ENCODE results near the gene BCOR. TPM values are rescaled to one million over a fixed set of nuclear protein-coding genes. Genes with fewer than 3 reads are reported as not detected.
A peak's percentile ranks its signal among the peaks of the same experiment; 100 is the strongest.

BCOR gene
- total RNA-seq, 1 experiment from 2014 or later: 134 TPM

DNA sequence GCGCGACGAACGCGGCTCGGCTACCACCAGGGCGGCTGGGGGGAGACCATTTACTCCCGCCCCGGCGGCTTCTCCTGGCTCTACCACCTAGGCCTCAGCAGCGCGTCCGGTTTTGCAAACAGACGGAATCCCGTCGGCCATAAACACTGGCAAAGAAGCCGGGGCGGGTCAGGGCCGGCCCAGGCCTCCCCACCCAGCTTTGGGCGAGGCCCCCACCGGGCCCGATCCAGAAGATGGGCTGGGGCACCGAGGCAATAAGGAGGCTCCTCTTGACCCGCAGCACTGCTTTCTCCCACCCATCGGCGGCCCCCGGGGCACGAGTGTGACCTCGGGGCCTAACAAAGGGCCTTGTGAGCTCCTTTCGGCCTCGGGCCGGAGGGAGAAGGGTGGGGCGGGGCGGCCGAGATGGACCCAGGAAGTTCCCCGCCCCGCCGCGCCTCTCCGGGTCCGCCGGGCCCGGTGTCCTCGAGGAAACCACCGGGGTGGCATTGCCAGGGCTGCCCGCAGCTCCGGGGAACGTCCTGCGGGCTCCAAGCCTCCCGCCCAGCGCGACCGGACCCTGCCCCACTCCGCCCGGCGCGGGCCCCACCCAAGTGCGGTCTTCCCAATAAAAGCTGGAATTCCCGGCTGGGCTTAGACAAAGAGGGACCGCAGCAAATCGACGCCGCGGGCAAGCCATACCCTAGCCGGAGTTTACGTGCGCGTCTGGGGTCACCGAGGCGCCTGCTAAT is 5.9 kb downstream of the BCOR start:
- Histone ChIP-seq H2BK120ac (ENCODE audit: low read depth, low read length, poor library complexity, severe bottlenecking) (no peak overlapping the region), H2BK5ac (ENCODE audit: insufficient read length, low read length) (no peak overlapping the region), H2BK15ac (ENCODE audit: low read depth, low read length) (no peak overlapping the region), H3K9ac (ENCODE audit: extremely low read depth, insufficient read length, low read length) (peak overlapping the region; percentile 77), H3K23me2 (ENCODE audit: insufficient read length, low read depth, low read length, poor library complexity, severe bottlenecking) (peaks cover 38% of the 10 kb centered on the region), H3K56ac (ENCODE audit: insufficient read length, low read depth, low read length) (no peak overlapping the region), H3K23ac (ENCODE audit: insufficient read length, low read depth, low read length) (no peak overlapping the region), H3K4ac (ENCODE audit: low read depth, low read length) (peak overlapping the region; percentile 32; the same call in 1 of the 2 replicates), H3K9me3 (ENCODE audit: control insufficient read depth, low read depth, low read length) (no peaks in the 10 kb centered on the region), H3K27ac (ENCODE audit: insufficient read length, low read depth, low read length) (peak overlapping the region; percentile 83), H4K5ac (ENCODE audit: insufficient read length, low read depth, low read length) (no peak overlapping the region), H2BK12ac (ENCODE audit: insufficient read length, low read depth, low read length) (no peak overlapping the region), H3K4me1 (ENCODE audit: insufficient read depth, low read length) (peaks cover 13% of the 10 kb centered on the region; the same call in 1 of the 2 replicates), H3K18ac (ENCODE audit: insufficient read length, low read depth, low read length) (peak overlapping the region; percentile 15), H2AK5ac (ENCODE audit: insufficient read length, low read length) (no peak overlapping the region), H3K4me2 (ENCODE audit: insufficient read depth, insufficient read length, low read length) (peak overlapping the region; percentile 74), H4K8ac (replicated peaks; ENCODE audit: insufficient read length, low read depth, low read length) (peak overlapping the region; percentile 1), H4K91ac (ENCODE audit: insufficient read length, low read depth, low read length) (peak overlapping the region; percentile 10), H3K27me3 (ENCODE audit: insufficient read depth, low read length) (peaks cover 23% of the 10 kb centered on the region; the same call in 1 of the 2 replicates), H3K14ac (ENCODE audit: insufficient read depth, low read length) (peak overlapping the region; percentile 24), H3K79me1 (ENCODE audit: insufficient read depth, low read depth, low read length, poor library complexity, severe bottlenecking) (no peaks in the 10 kb centered on the region), H2BK20ac (ENCODE audit: low read depth, low read length, poor library complexity, severe bottlenecking) (no peak overlapping the region), H3K79me2 (ENCODE audit: insufficient read depth, low read length) (peaks cover 23% of the 10 kb centered on the region), H2AFZ (ENCODE audit: low read length) (no peak overlapping the region), H4K20me1 (ENCODE audit: control insufficient read depth, insufficient read depth, insufficient read length) (no peaks in the 10 kb centered on the region), H3T11ph (ENCODE audit: low read length) (no peak overlapping the region)
- Mint-ChIP-seq H3K9me3 (peaks cover 59 to 61% of the 10 kb centered on the region in 2 experiments), H3K27ac (peak overlapping the region; percentile 86 to 98 (median 97); a peak in 6 of 7 replicates), H3K4me1 (peaks cover 47 to 58% of the 10 kb centered on the region in 2 experiments), H3K27me3 (ENCODE audit: low read depth) (peaks cover 22% of the 10 kb centered on the region), H3K36me3 (ENCODE audit: insufficient read depth in 1 of 3, low read depth in 3 of 3) (peaks cover 0 to 22% (median 11%) of the 10 kb centered on the region in 3 experiments; a peak in 6 of 7 replicates), H3K4me3 (peak overlapping the region; percentile 82 to 86)
- peak; percentile 77 for DNase-seq
- no CpG with 5 or more reads among the region's 70 CpGs for whole genome bisulfite sequencing (ENCODE audit: extremely low coverage, insufficient read length, low lambda C conversion rate)
- TF ChIP-seq, protein P1, sequence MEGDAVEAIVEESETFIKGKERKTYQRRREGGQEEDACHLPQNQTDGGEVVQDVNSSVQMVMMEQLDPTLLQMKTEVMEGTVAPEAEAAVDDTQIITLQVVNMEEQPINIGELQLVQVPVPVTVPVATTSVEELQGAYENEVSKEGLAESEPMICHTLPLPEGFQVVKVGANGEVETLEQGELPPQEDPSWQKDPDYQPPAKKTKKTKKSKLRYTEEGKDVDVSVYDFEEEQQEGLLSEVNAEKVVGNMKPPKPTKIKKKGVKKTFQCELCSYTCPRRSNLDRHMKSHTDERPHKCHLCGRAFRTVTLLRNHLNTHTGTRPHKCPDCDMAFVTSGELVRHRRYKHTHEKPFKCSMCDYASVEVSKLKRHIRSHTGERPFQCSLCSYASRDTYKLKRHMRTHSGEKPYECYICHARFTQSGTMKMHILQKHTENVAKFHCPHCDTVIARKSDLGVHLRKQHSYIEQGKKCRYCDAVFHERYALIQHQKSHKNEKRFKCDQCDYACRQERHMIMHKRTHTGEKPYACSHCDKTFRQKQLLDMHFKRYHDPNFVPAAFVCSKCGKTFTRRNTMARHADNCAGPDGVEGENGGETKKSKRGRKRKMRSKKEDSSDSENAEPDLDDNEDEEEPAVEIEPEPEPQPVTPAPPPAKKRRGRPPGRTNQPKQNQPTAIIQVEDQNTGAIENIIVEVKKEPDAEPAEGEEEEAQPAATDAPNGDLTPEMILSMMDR (conservative IDR thresholded peaks at IDR 0.05): no peak

Data from H9 (cell line).